ENCODE results near the gene PRTN3.

Gene PRTN3

GRCh38 chr19:803686-804418, 36.9 kb upstream of the PRTN3 start:
- DNase-seq: no peak

- DNase-seq: no peak
These were observed 36.2 kb upstream of the PRTN3 start for GRCh38 chr19:804419-805165.

DNA sequence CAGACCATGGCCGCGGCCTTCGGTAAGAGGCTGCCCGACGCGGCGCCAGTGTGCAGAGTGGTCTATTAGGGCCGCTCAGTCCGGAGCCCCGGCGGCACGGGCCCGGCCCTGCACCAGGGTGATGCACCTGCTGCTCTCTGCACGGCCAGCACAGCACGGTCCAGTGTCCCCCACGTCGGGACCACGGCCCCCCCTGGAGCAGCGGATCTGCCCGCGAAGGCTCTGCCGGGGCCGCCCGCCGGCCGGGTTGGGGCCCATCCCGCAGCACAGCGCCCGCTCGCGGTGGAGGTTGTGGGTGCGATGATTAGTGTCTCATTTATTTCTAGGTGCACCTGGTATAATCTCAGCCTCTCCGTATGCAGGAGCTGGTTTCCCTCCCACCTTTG, 35.6 kb upstream of the PRTN3 start:
- DNase-seq: no peak

GRCh38 chr19:805600-806550, 34.9 kb upstream of the PRTN3 start:
- no peak for DNase-seq

GRCh38 chr19:806815-807421, 33.9 kb upstream of the PRTN3 start:
- DNase-seq: no peak

DNA sequence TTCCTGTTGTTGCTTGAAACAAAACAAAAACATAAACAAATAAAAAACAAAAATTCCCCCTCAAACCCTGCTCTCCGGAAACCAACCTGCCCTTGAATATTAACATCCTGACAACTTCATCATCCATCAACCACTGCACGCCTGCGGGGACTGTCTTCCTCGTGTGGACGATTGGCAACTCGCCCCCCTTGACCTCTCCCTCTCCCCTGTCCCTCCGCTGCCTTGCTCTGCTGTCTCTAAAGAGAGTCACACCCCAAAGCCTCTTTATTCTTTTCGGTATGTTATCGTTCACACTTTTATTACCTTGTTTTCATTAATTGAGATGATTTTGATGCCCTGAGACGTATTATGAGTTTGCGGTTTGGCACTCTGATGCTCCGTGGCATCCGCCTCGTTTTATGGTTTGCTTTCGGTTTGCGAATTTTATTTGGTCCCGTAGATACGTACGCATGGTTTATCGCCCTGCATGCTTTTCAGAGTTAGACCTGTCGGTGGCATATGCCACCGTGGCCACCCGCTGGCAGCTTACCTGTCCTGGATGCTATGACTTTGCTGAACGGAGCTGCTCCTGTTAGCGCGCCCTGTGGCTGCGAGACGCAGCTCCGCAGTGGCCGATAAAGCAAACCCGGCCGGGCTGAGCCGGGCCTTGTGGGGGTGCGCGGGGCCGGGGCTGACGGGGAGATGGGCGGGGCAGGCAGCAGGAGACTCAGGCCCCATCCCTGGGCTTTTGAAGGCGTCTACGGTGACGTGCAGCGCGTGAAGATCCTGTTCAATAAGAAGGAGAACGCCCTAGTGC, 33.0 kb upstream of the PRTN3 start:
- DNase-seq: no peak

GRCh38 chr19:808423-808775, 32.4 kb upstream of the PRTN3 start:
- DNase-seq: no peak

DNA sequence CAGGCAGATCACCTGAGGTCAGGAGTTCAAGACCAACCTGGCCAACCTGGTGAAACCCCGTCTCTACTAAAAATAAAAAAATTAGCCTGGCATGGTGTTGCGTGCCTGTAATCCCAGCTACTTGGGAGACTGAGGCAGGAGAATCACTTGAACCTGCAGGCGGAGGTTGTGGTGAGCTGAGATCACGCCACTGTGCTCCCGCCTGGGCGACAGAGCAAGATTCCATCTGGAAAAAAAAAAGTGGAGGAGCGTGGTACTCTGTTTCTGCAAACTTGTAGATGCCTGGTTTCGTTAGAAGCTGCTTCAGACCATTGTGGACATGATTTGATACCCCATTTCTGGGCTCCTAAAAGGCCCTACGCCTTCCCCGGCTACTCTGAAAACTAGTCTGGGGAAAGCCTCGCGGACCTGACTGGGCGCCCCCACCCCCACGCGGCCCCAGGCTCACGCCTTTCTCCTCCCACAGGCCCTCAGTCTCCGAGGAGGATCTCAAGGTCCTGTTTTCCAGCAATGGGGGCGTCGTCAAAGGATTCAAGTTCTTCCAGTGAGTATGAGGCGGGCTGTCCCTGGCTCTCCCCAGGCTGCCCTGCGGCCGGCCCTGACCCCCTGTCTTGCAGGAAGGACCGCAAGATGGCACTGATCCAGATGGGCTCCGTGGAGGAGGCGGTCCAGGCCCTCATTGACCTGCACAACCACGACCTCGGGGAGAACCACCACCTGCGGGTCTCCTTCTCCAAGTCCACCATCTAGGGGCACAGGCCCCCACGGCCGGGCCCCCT, 30.5 kb upstream of the PRTN3 start:
- no peak for DNase-seq

GRCh38 chr19:810883-811489, 29.8 kb upstream of the PRTN3 start:
- DNase-seq: no peak

DNA sequence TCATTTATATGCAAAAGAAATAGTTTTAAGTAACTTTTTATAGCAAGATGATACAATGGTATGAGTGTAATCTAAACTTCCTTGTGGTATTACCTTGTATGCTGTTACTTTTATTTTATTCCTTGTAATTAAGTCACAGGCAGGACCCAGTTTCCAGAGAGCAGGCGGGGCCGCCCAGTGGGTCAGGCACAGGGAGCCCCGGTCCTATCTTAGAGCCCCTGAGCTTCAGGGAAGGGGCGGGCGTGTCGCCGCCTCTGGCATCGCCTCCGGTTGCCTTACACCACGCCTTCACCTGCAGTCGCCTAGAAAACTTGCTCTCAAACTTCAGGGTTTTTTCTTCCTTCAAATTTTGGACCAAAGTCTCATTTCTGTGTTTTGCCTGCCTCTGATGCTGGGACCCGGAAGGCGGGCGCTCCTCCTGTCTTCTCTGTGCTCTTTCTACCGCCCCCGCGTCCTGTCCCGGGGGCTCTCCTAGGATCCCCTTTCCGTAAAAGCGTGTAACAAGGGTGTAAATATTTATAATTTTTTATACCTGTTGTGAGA, 29.2 kb upstream of the PRTN3 start:
- no peak for DNase-seq

DNA sequence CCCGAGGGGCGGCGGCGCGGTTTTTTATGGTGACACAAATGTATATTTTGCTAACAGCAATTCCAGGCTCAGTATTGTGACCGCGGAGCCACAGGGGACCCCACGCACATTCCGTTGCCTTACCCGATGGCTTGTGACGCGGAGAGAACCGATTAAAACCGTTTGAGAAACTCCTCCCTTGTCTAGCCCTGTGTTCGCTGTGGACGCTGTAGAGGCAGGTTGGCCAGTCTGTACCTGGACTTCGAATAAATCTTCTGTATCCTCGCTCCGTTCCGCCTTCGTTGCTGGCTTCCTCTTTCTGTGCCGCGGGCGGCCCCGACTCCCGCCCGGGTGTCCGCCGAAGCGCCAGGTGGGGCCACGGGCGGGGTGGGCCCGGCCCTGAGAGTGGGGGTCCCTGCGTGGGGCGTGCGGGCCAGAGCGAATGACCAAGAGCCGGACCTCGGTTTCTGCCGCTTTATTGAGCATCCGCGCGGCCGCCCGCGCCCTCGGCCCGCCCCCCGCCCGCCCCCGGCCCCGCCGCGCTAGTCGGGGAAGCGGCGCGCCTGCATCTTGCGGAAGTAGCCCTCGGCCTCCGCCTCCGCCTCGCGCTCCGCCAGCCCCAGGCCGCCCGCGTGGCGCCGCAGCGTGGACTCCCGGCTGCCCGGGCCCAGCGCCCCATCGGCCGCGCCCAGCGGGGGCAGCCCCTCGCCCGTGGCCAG, 28.6 kb upstream of the PRTN3 start:
- DNase-seq: no peak

DNA sequence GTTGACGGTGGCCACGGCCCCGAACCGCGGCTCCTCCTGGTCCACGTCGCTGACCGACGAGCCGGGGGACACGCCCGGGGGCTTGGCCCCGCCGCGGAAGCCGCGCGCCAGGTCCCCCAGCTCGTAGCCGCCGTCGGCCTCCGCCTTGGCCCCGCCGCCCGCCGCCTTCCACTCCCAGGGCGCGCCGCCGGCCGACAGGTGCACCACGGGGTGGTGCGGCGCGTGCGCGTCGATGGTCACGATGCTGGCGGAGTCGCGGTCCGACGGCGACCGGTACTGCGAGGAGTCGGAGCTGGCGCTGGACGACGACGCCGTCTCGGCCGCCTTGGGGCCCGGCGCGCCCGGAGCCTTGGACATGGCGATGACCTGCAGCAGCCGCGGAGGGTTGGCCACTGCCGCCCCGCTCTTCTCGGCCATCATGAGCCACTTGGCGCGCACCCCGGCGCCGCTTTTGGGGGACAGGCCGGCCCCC, 28.0 kb upstream of the PRTN3 start:
- no peak for DNase-seq

GRCh38 chr19:813219-814151, 27.3 kb upstream of the PRTN3 start:
- no peak for DNase-seq

DNA sequence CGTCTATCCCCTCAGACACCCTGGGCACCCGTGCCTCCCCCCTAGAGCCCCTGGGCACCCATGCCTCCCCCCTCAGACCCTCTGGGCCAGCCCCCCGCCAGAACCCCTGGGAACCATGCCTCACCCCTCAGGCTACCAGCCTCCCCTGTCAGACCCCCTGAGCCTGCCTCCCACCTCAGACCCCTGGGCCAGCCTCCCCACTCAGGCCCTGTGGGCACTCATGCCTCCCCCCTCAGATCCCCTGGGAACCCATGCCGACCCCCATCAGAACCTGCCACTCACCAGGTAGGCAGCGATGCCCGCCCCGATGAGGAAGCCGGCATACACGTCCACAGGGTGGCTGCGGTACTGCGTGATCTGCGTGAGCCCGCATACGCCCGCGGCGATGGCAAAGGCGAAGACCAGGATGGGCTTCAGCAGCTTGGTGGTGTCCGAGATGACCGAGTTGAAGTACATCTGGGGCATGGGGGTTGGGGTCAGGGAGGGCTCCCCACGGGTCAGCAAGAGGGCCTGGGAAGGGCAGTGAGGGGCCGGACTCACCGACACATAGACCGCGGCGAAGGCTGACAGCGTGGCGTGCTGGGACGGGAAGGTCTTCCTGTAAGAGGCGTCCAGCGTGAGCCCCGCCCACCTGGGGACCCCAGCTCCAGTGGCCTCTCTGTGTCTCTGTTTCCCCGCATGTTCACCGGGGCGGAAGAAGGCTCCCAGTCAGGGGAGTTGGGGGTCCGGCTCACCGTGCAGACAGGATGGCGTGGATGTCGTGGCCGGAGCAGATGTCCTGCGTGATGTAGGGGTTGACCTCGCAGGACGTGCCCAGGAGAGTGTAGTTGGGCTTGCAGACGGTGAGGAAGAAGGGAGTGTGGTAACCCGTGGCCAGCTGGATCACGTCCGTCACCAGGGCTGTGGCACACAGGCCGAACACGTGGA, 26.4 kb upstream of the PRTN3 start:
- no peak for DNase-seq

- DNase-seq: no peak
These were observed 25.6 kb upstream of the PRTN3 start for GRCh38 chr19:815079-815774.

- DNase-seq: no peak
These were observed 24.9 kb upstream of the PRTN3 start for GRCh38 chr19:815775-816499.

Data from CD4-positive, alpha-beta T cell treated with Interleukin-4 for 1 hour (primary cell).